ENCODE results near the gene GET4.

The GET4 gene

DNA sequence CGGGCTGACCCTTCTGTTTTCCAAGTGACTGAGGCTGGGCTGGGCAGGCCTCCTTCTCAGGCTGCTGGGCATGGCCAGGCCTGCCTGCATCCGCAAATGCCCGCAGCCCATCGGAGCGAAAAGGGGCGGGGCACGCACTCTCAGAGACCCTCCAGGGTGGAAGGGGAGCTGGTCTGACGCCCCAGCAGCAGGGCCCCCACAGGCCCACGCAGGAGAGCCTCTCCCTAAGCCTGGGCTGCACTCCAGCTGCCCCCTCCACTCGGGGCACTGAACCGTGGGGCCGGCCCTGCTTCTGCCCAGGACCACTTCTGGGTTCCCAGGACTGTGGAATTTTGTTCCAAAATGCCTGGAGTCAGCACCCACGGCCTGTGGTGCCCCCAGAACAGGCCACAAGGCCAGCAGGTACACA, 68.8 kb downstream of the GET4 start:
- DNase-seq: no peak

DNA sequence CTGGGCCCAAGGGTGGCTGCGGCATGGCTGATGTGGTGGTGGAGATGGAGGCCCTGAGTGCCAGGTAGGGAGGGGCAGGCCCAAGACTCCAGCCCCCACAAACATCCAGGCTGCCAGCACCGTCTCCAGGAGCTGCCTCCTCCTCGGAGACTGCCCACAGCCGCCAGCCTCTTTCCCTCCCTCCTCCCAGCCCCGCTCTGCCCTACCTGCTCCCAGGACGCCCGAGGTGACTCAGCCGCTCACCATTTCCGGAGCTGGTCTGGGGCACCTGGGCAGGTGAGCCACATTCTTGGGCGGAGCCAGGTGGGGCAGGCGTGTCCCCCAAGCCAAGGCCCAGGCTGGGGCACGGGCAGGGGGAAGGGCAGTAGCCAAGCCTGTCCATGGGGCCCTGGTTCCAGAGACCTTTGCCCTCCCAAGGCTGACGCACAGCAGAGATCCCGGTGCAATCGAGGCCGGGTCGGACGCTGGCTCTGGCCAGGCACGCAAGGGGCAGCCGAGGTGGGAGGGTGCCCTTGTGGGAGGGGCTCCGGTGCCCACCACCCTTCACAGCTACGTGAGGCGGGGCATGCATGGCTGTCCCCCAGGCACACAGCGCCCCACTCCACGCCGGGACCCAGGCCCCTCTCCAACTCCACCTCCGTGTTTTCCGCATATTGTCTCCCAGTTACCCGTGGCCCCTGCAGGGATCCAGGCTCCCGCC, 69.4 kb downstream of the GET4 start:
- DNase-seq: no peak

Measured in nucleus accumbens (tissue), 56 donors.